ENCODE measurements around the gene GTF3C5.

GTF3C5 gene

GRCh38 chr9:133028221-133028620, 2.6 kb upstream of the GTF3C5 start:
- Histone ChIP-seq H3K4me1 (peaks cover 0 to 35% (median 25%) of the 10 kb centered on the region in 4 donors), H3K4me3 (no peak overlapping the region), H3K27me3 (peaks cover 0 to 3% of the 10 kb centered on the region in 2 donors), H3K36me3 (no peaks in the 10 kb centered on the region), H3K9me3 (no peaks in the 10 kb centered on the region), H3K27ac (no peak overlapping the region)
- DNase-seq = no peak
- intact Hi-C loops (cut with DNase I; ENCODE audit: low total_unique reads) = loop anchor here (5.0 to 10.0 kb wide), 2 partner anchors 119 to 307 kb away; partner anchors contain the start of gene SURF6
- TF ChIP-seq CTCF (IDR thresholded peaks at IDR 0.05) = no peak

- H3K4me1 ChIP-seq = peaks cover 0 to 40% (median 26%) of the 10 kb centered on the region in 4 donors
- intact Hi-C loops (cut with DNase I; ENCODE audit: low total_unique reads) = loop anchor here (5.0 to 10.0 kb wide), 2 partner anchors 117 to 305 kb away; partner anchors contain the start of gene SURF6
- H3K27me3 ChIP-seq = no peaks in the 10 kb centered on the region
- no peaks in the 10 kb centered on the region for H3K36me3 ChIP-seq
- DNase-seq = no peak
- peak overlapping the region; percentile 96 for H3K4me3 ChIP-seq
- no peaks in the 10 kb centered on the region for H3K9me3 ChIP-seq
- H3K27ac ChIP-seq = peak overlapping the region; percentile 93 to 95
- no peak for TF ChIP-seq CTCF (IDR thresholded peaks at IDR 0.05)
Measured at GRCh38 chr9:133029994-133030316, 842 bp upstream of the GTF3C5 start.

GRCh38 chr9:133031130-133031422, 279 bp downstream of the GTF3C5 start:
- no peaks in the 10 kb centered on the region for H3K27me3 ChIP-seq
- peaks cover 0 to 47% (median 26%) of the 10 kb centered on the region in 4 donors for H3K4me1 ChIP-seq
- H3K4me3 ChIP-seq = peak overlapping the region; percentile 96
- peak overlapping the region; percentile 93 to 95 for H3K27ac ChIP-seq
- no peak for DNase-seq
- H3K9me3 ChIP-seq = no peaks in the 10 kb centered on the region
- intact Hi-C loops (cut with DNase I; ENCODE audit: low total_unique reads) = no loop called here
- TF ChIP-seq CTCF (IDR thresholded peaks at IDR 0.05) = no peak
- no peaks in the 10 kb centered on the region for H3K36me3 ChIP-seq

GRCh38 chr9:133031496-133031911, 707 bp downstream of the GTF3C5 start:
- intact Hi-C loops (cut with DNase I; ENCODE audit: low total_unique reads) = no loop called here
- peak overlapping the region; percentile 93 to 95 for H3K27ac ChIP-seq
- peaks cover 0 to 47% (median 26%) of the 10 kb centered on the region in 4 donors for H3K4me1 ChIP-seq
- no peak for TF ChIP-seq CTCF (IDR thresholded peaks at IDR 0.05)
- H3K36me3 ChIP-seq = no peaks in the 10 kb centered on the region
- H3K9me3 ChIP-seq = no peaks in the 10 kb centered on the region
- no peak for DNase-seq
- H3K4me3 ChIP-seq = peak overlapping the region; percentile 96
- no peaks in the 10 kb centered on the region for H3K27me3 ChIP-seq

- no peak for TF ChIP-seq CTCF (IDR thresholded peaks at IDR 0.05)
- Histone ChIP-seq H3K27ac (no peak overlapping the region), H3K27me3 (no peaks in the 10 kb centered on the region), H3K4me3 (peak overlapping the region; percentile 96), H3K4me1 (peaks cover 0 to 47% (median 26%) of the 10 kb centered on the region in 4 donors), H3K36me3 (no peaks in the 10 kb centered on the region), H3K9me3 (no peaks in the 10 kb centered on the region)
- DNase-seq = no peak
- intact Hi-C loops (cut with DNase I; ENCODE audit: low total_unique reads) = no loop called here
Measured at GRCh38 chr9:133032171-133032570, 1.4 kb downstream of the GTF3C5 start.

GRCh38 chr9:133035669-133036068, 4.9 kb downstream of the GTF3C5 start:
- H3K36me3 ChIP-seq = no peaks in the 10 kb centered on the region
- no peaks in the 10 kb centered on the region for H3K9me3 ChIP-seq
- no peak overlapping the region for H3K27ac ChIP-seq
- intact Hi-C loops (cut with DNase I; ENCODE audit: low total_unique reads) = no loop called here
- no peaks in the 10 kb centered on the region for H3K27me3 ChIP-seq
- H3K4me3 ChIP-seq = no peak overlapping the region
- H3K4me1 ChIP-seq = peaks cover 0 to 31% (median 17%) of the 10 kb centered on the region in 4 donors
- DNase-seq = no peak
- no peak for TF ChIP-seq CTCF (IDR thresholded peaks at IDR 0.05)

Data from tibial artery (tissue), 4 donors.